ENCODE measurements around the gene SUN2. TPM values are rescaled to one million over a fixed set of nuclear protein-coding genes. Genes with fewer than 3 reads are reported as not detected.

The SUN2 gene
- total RNA-seq, 2 experiments from 2014 or later, result 101 to 107 TPM

- no peaks in the 10 kb centered on the region for H3K9me3 Mint-ChIP-seq
- intact Hi-C loops (cut with micrococcal nuclease), result no loop called here
- CTCF ChIA-PET, result interaction anchor here (1.5 kb wide), 1 partner anchor 29 kb away, joined by 6 read pairs; the partner anchor contains the start of gene TOMM22
- peaks cover 57% of the 10 kb centered on the region for H3K4me1 Mint-ChIP-seq (ENCODE audit: low read depth)
- DNase-seq (no peak), ATAC-seq (no peak)
- TF ChIP-seq, protein P1, sequence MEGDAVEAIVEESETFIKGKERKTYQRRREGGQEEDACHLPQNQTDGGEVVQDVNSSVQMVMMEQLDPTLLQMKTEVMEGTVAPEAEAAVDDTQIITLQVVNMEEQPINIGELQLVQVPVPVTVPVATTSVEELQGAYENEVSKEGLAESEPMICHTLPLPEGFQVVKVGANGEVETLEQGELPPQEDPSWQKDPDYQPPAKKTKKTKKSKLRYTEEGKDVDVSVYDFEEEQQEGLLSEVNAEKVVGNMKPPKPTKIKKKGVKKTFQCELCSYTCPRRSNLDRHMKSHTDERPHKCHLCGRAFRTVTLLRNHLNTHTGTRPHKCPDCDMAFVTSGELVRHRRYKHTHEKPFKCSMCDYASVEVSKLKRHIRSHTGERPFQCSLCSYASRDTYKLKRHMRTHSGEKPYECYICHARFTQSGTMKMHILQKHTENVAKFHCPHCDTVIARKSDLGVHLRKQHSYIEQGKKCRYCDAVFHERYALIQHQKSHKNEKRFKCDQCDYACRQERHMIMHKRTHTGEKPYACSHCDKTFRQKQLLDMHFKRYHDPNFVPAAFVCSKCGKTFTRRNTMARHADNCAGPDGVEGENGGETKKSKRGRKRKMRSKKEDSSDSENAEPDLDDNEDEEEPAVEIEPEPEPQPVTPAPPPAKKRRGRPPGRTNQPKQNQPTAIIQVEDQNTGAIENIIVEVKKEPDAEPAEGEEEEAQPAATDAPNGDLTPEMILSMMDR (IDR thresholded peaks at IDR 0.05), result no peak
- H3K36me3 Mint-ChIP-seq (ENCODE audit: low read depth), result peaks cover 44% of the 10 kb centered on the region
- no peak overlapping the region for H3K4me3 Mint-ChIP-seq
- POLR2A ChIA-PET, result interaction anchor here (41.0 kb wide), 1 partner anchor 31 kb away, joined by 905 read pairs; the partner anchor contains the start of gene SUN2
- no peaks in the 10 kb centered on the region for H3K27me3 Mint-ChIP-seq
- no peak overlapping the region for H3K27ac Mint-ChIP-seq
These were observed 45.4 kb downstream of the SUN2 start for GRCh38 chr22:38710351-38710750.

DNA sequence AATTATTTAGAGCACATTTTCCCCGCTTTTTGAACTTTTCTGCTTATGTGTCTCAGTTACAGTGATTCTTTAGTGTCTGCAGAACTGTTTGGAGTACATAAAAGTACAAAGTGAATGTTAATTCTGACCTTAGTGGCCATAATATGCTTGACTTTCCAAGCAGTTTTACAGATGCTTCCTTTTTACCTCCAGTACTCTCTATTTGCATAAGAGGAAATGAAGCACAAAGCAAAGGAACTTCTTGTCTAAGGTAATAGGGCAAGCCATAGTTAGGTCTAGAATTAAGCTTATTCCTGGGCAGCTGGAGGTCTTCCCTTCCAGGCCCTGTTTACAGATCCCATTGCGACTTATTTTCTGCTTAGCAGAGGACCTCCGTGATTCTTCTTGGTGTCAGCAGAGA is 46.5 kb downstream of the SUN2 start:
- H3K36me3 Mint-ChIP-seq (ENCODE audit: low read depth), result peaks cover 44% of the 10 kb centered on the region
- ATAC-seq (no peak), DNase-seq (no peak)
- intact Hi-C loops (cut with micrococcal nuclease), result loop anchor here (10.0 kb wide), 1 partner anchor 45 kb away; the partner anchor contains the start of gene SUN2
- H3K4me1 Mint-ChIP-seq (ENCODE audit: low read depth), result peaks cover 63% of the 10 kb centered on the region
- H3K9me3 Mint-ChIP-seq, result no peaks in the 10 kb centered on the region
- no peak overlapping the region for H3K4me3 Mint-ChIP-seq
- no peaks in the 10 kb centered on the region for H3K27me3 Mint-ChIP-seq
- H3K27ac Mint-ChIP-seq, result no peak overlapping the region
- TF ChIP-seq, protein P1 (IDR thresholded peaks at IDR 0.05), result no peak
- ChIA-PET POLR2A (interaction anchor here (2.6 to 41.0 kb wide), 2 partner anchors 10 to 32 kb away, joined by 7 to 905 read pairs; partner anchors contain the start of gene SUN2), CTCF (interaction anchor here (1.5 kb wide), 1 partner anchor 28 kb away, joined by 6 read pairs; the partner anchor contains the start of gene TOMM22)

- Mint-ChIP-seq H3K36me3 (ENCODE audit: low read depth) (peaks cover 44% of the 10 kb centered on the region), H3K27ac (no peak overlapping the region), H3K27me3 (no peaks in the 10 kb centered on the region), H3K9me3 (no peaks in the 10 kb centered on the region), H3K4me3 (peak overlapping the region; percentile 88), H3K4me1 (ENCODE audit: low read depth) (peaks cover 57% of the 10 kb centered on the region)
- TF ChIP-seq, protein P1 (IDR thresholded peaks at IDR 0.05), result no peak
- intact Hi-C loops (cut with micrococcal nuclease), result loop anchor here (10.0 kb wide), 1 partner anchor 47 kb away; the partner anchor contains the start of gene SUN2
- ChIA-PET POLR2A (interaction anchor here (1.2 to 41.0 kb wide), 5 partner anchors 9 to 34 kb away, joined by 5 to 905 read pairs (median 9); partner anchors contain the start of genes SUN2 and TOMM22), CTCF (interaction anchor here (0.9 to 1.7 kb wide), 6 partner anchors 17 to 58 kb away, joined by 3 to 8 read pairs (median 4); partner anchors contain the start of gene TOMM22)
- DNase-seq (no peak), ATAC-seq (no peak)
These were observed 47.8 kb downstream of the SUN2 start for GRCh38 chr22:38707984-38708383.

DNA sequence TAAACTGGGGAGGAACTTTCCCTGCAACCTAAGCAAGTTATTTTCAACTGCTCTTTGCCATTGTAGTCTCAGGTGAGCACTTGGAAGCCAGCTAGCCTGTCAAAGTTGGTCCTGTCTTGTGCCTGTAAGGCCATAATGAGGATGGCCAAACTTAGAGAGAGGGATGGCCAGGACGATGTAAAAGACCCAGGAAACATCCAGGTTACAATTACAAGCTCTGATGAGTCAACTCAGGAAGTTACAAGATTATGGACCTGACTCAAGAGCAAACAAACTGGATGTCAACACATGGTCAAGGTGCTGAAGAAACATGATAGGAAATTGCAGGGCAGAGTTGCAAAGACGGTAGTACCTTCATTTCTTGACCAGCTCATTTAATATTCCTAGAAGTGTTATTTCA is 48.5 kb downstream of the SUN2 start:
- H3K27me3 Mint-ChIP-seq, result no peaks in the 10 kb centered on the region
- CTCF ChIA-PET, result interaction anchor here (0.9 to 2.9 kb wide), 7 partner anchors 18 to 59 kb away, joined by 3 to 18 read pairs (median 4); partner anchors contain the start of gene TOMM22
- ATAC-seq (no peak), DNase-seq (no peak)
- peaks cover 41% of the 10 kb centered on the region for H3K36me3 Mint-ChIP-seq (ENCODE audit: low read depth)
- TF ChIP-seq, protein P1 (IDR thresholded peaks at IDR 0.05), result no peak
- peak overlapping the region; percentile 83 for H3K27ac Mint-ChIP-seq
- H3K4me1 Mint-ChIP-seq (ENCODE audit: low read depth), result peaks cover 52% of the 10 kb centered on the region
- intact Hi-C loops (cut with micrococcal nuclease), result loop anchor here (10.0 kb wide), 1 partner anchor 47 kb away; the partner anchor contains the start of gene SUN2
- POLR2A ChIA-PET, result interaction anchor here (0.9 to 41.0 kb wide), 6 partner anchors 8 to 214 kb away, joined by 4 to 905 read pairs (median 8); partner anchors contain the start of genes SUN2 and TOMM22
- no peaks in the 10 kb centered on the region for H3K9me3 Mint-ChIP-seq
- peak overlapping the region; percentile 88 for H3K4me3 Mint-ChIP-seq

DNA sequence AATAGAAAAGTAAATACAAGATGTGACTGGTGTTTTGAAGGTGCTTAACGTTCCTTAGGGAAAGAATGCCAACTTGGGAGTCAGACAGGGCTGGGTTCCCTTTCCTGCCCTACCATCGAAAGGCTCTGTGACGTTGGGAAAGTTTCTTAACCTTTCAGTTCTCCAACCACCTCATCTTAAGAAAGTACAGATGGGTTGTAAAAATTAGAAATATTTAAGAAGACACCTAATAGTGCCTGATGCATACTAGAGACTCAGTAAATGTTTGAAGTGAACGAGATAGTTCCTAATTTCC is 49.0 kb downstream of the SUN2 start:
- no peaks in the 10 kb centered on the region for H3K27me3 Mint-ChIP-seq

More for the DNA sequence above, 49.0 kb downstream of the SUN2 start:
- POLR2A ChIA-PET, result interaction anchor here (0.9 to 41.0 kb wide), 6 partner anchors 10 to 214 kb away, joined by 3 to 905 read pairs (median 6); partner anchors contain the start of genes SUN2 and TOMM22
- CTCF ChIA-PET, result interaction anchor here (0.7 to 2.9 kb wide), 7 partner anchors 18 to 655 kb away, joined by 3 to 18 read pairs (median 3); partner anchors contain the start of gene TOMM22
- Mint-ChIP-seq H3K36me3 (ENCODE audit: low read depth) (peaks cover 38% of the 10 kb centered on the region), H3K4me3 (peak overlapping the region; percentile 88), H3K9me3 (no peaks in the 10 kb centered on the region), H3K4me1 (ENCODE audit: low read depth) (peaks cover 48% of the 10 kb centered on the region), H3K27ac (peak overlapping the region; percentile 83)
- DNase-seq (no peak), ATAC-seq (no peak)
- TF ChIP-seq, protein P1 (IDR thresholded peaks at IDR 0.05), result no peak
- intact Hi-C loops (cut with micrococcal nuclease), result loop anchor here (10.0 kb wide), 1 partner anchor 48 kb away; the partner anchor contains the start of gene SUN2

All from activated CD8-positive, alpha-beta T cell treated with anti-CD3 and anti-CD28 coated beads for 36 hours (primary cell).